A549 (cell line): ENCODE data around the gene PLCL1. TPM values are rescaled to one million over a fixed set of nuclear protein-coding genes. Genes with fewer than 3 reads are reported as not detected.

Source experiments
- ATAC-seq, 2 experiments: fragments of 200-7000 bp in 1 of 2; fragments of >200 bp in 1 of 2; cut with Nextera tagmentation in 1 of 2; cut with Tn5 transposase in 1 of 2; 3 replicates each; pipeline versions ENCODE4 v1.8.0 to v1.9.1; 2018 to 2020; ENCODE audit warnings: mild to moderate bottlenecking in 1 of 2, moderate library complexity in 1 of 2
- CTCF ChIA-PET: fragments of 300-600 bp; sonication (Branson Sonifier 250); formaldehyde crosslinking; extraction: SDS; loops from one replicate; lab custom pipeline; 2021; ENCODE audit warnings: antibody characterized with exemption, inconsistent platforms; lab: Yijun Ruan, JAX
- POLR2A ChIA-PET: fragments of 350-600 bp; formaldehyde crosslinking; extraction: SDS; loops from one replicate; lab custom pipeline; 2021; ENCODE audit warnings: antibody characterized with exemption, inconsistent platforms; lab: Yijun Ruan, JAX
- DNase-seq, 2 experiments: peaks; one replicate each; pipeline versions ENCODE4 v3.0.0 to v3.0.0-alpha.2; 2011 to 2016; ENCODE audit warnings: low read depth in 1 of 2, low spot score in 1 of 2
- FAIRE-seq: peaks from 2 replicates; lab custom pipeline; 2011; peaks lifted over from hg19 to GRCh38; lab: Jason Lieb, UNC
- H3K27ac ChIP-seq, 2 experiments: fragments of >200 bp; sonication (Bioruptor Twin); formaldehyde crosslinking; 3 replicates each; pipeline ENCODE4 v1.5.1; 2016 to 2017
- H3K4me1 ChIP-seq: fragments of >200 bp; sonication (Bioruptor Twin); formaldehyde crosslinking; 3 replicates; pipeline ENCODE4 v1.6.1; 2016
- H3K4me2 ChIP-seq: fragments of >200 bp; sonication (Bioruptor Twin); formaldehyde crosslinking; 3 replicates; pipeline ENCODE4 v1.6.1; 2016
- H3K4me3 ChIP-seq: fragments of >200 bp; sonication (Bioruptor Twin); formaldehyde crosslinking; 3 replicates; pipeline ENCODE4 v1.5.1; 2016
- H3K9me3 ChIP-seq: fragments of >200 bp; sonication (Bioruptor Twin); formaldehyde crosslinking; 3 replicates; pipeline ENCODE4 v1.6.1; 2016
- BHLHE40 ChIP-seq: IDR thresholded peaks from 2 replicates; pipeline ENCODE4 v1.6.1; 2012; ENCODE audit warnings: low read depth, low read length, inconsistent platforms
- CBX2 ChIP-seq: fragments of 200-600 bp; sonication (generic); IDR thresholded peaks from 2 replicates; pipeline ENCODE4 v1.6.1; 2016; ENCODE audit warnings: low read depth, mild to moderate bottlenecking, borderline replicate concordance
- CHD2 ChIP-seq: fragments of 150-350 bp; IDR thresholded peaks from 2 replicates; pipeline ENCODE4 v1.6.1; 2014; ENCODE audit warnings: low read length; ENCODE audit not compliant: partially characterized antibody
- EHMT2 ChIP-seq: fragments of 200-600 bp; sonication (generic); IDR thresholded peaks from 2 replicates; pipeline ENCODE4 v1.6.1; 2016; ENCODE audit warnings: antibody characterized with exemption, low read depth, mild to moderate bottlenecking, moderate library complexity
- FOSB ChIP-seq: fragments of 250-450 bp; sonication (Bioruptor Pico); IDR thresholded peaks from 2 replicates; pipeline ENCODE4 v1.5.0; 2020; ENCODE audit warnings: mild to moderate bottlenecking, moderate library complexity
- HES2 ChIP-seq: fragments of >200 bp; sonication (Bioruptor Twin); formaldehyde crosslinking; IDR thresholded peaks from 2 replicates; pipeline ENCODE4 v1.6.1; 2016
- HEYL ChIP-seq: fragments of 250-450 bp; sonication (Bioruptor Pico); IDR thresholded peaks from 2 replicates; pipeline ENCODE4 v1.8.0; 2021; ENCODE audit warnings: mild to moderate bottlenecking, moderate library complexity
- HOXA7 ChIP-seq: fragments of 250-450 bp; sonication (Bioruptor Pico); IDR thresholded peaks from 2 replicates; pipeline ENCODE4 v1.5.0; 2020; ENCODE audit warnings: mild to moderate bottlenecking, moderate library complexity
- HOXB13 ChIP-seq: fragments of 250-450 bp; sonication (Bioruptor Pico); IDR thresholded peaks from 2 replicates; pipeline ENCODE4 v1.5.0; 2020; ENCODE audit warnings: low read depth, mild to moderate bottlenecking, moderate library complexity
- JUNB ChIP-seq: fragments of >200 bp; sonication (Bioruptor Twin); formaldehyde crosslinking; IDR thresholded peaks from 2 replicates; pipeline ENCODE4 v1.6.1; 2016
- KDM1A ChIP-seq: fragments of 200-600 bp; sonication (generic); IDR thresholded peaks from 2 replicates; pipeline ENCODE4 v1.6.1; 2016; ENCODE audit warnings: low read depth, mild to moderate bottlenecking
- KDM5A ChIP-seq: fragments of 200-600 bp; sonication (generic); IDR thresholded peaks from 2 replicates; pipeline ENCODE4 v1.6.1; 2016; ENCODE audit warnings: antibody characterized with exemption, mild to moderate bottlenecking
- NR3C1 ChIP-seq: fragments of >200 bp; sonication (Bioruptor Twin); formaldehyde crosslinking; IDR thresholded peaks from 3 replicates; pipeline ENCODE4 v1.6.1; 2017
- PHF8 ChIP-seq: fragments of 200-600 bp; sonication (generic); IDR thresholded peaks from 2 replicates; pipeline ENCODE4 v1.6.1; 2016; ENCODE audit warnings: low read depth, mild to moderate bottlenecking, antibody characterized with exemption, moderate library complexity, borderline replicate concordance
- REST ChIP-seq: fragments of 200-600 bp; sonication (generic); IDR thresholded peaks from 2 replicates; pipeline ENCODE4 v1.6.1; 2016; ENCODE audit warnings: antibody characterized with exemption, mild to moderate bottlenecking, moderate library complexity
- RFX5 ChIP-seq: fragments of 450-650 bp; IDR thresholded peaks from 2 replicates; pipeline ENCODE4 v1.7.1; 2014; ENCODE audit warnings: antibody characterized with exemption, mild to moderate bottlenecking, moderate library complexity
- WGBS: methylation state at CpG from one replicate; pipeline ENCODE4 v1.1.6; 2017; ENCODE audit errors: missing lambda C conversion rate; 5-methylcytosine and 5-hydroxymethylcytosine counted together
- polyA plus RNA-seq, 4 experiments: library from polyadenylated mRNA; depleted of rRNA in 3 of 4; stranded (reverse); fragments of >200 nt; fragmentation: RNase III in 1 of 4; extraction: RNeasy Plus Mini Kit Qiagen cat#74134 plus additional on column Dnase treatment in 1 of 4; gene quantifications; 2 replicates in 3 of 4; 3 replicates in 1 of 4; pipeline ENCODE4 v1.2.3, GENCODE V29; 2011 to 2017
- TF ChIP-seq, protein P1 (sequence below): fragments of 150-350 bp; IDR thresholded peaks from 2 replicates; pipeline ENCODE4 v1.6.1; 2014; ENCODE audit warnings: low read depth, mild to moderate bottlenecking, low read length
- TF ChIP-seq, protein P2 (sequence below): fragments of >200 bp; sonication (Bioruptor Twin); formaldehyde crosslinking; IDR thresholded peaks from 3 replicates; pipeline ENCODE4 v1.5.1; 2016
- TF ChIP-seq, protein P3 (sequence below): IDR thresholded peaks from 2 replicates; pipeline ENCODE4 v1.6.1; 2012
- TF ChIP-seq, protein P4 (sequence below): IDR thresholded peaks from 2 replicates; pipeline ENCODE4 v1.6.1; 2012

The PLCL1 gene
- polyA plus RNA-seq, 2 of the 4 experiments (the other 2 are of a cell fraction) = 0.03 TPM

- Histone ChIP-seq H3K4me1 (no peaks in the 10 kb centered on the region), H3K9me3 (no peaks in the 10 kb centered on the region), H3K4me2 (no peak overlapping the region), H3K27ac (no peak overlapping the region), H3K4me3 (no peak overlapping the region)
- ChIA-PET POLR2A (no interaction called here), CTCF (interaction anchor here (1.9 kb wide), 1 partner anchor 20 kb away, joined by 5 read pairs; no protein-coding TSS in a partner anchor)
- FAIRE-seq (no peak), DNase-seq (no peak), ATAC-seq (no peak)
- 19% methylated on average over 8 of the region's 8 CpGs for WGBS
- TF ChIP-seq, protein P1, sequence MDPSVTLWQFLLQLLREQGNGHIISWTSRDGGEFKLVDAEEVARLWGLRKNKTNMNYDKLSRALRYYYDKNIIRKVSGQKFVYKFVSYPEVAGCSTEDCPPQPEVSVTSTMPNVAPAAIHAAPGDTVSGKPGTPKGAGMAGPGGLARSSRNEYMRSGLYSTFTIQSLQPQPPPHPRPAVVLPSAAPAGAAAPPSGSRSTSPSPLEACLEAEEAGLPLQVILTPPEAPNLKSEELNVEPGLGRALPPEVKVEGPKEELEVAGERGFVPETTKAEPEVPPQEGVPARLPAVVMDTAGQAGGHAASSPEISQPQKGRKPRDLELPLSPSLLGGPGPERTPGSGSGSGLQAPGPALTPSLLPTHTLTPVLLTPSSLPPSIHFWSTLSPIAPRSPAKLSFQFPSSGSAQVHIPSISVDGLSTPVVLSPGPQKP = no peak
- no peak for TF ChIP-seq CBX2
- TF ChIP-seq NR3C1 = no peak
Measured at GRCh38 chr2:197908990-197909776, 104.8 kb downstream of the PLCL1 start.

- Histone ChIP-seq H3K4me3 (no peak overlapping the region), H3K4me1 (no peaks in the 10 kb centered on the region), H3K27ac (no peak overlapping the region), H3K9me3 (no peaks in the 10 kb centered on the region), H3K4me2 (no peak overlapping the region)
- 1% methylated on average over 3 of the region's 3 CpGs for WGBS
- CTCF ChIA-PET = no interaction called here
- POLR2A ChIA-PET = no interaction called here
- TF ChIP-seq HEYL (no peak), REST (no peak), KDM5A (no peak), KDM1A (no peak), CHD2 (no peak), EHMT2 (no peak), JUNB (no peak), NR3C1 (no peak), HES2 (no peak), HOXA7 (CRISPR knock-in tag) (no peak), HOXB13 (CRISPR knock-in tag) (no peak), FOSB (no peak), PHF8 (no peak), RFX5 (no peak), BHLHE40 (no peak)
- TF ChIP-seq, protein P2, sequence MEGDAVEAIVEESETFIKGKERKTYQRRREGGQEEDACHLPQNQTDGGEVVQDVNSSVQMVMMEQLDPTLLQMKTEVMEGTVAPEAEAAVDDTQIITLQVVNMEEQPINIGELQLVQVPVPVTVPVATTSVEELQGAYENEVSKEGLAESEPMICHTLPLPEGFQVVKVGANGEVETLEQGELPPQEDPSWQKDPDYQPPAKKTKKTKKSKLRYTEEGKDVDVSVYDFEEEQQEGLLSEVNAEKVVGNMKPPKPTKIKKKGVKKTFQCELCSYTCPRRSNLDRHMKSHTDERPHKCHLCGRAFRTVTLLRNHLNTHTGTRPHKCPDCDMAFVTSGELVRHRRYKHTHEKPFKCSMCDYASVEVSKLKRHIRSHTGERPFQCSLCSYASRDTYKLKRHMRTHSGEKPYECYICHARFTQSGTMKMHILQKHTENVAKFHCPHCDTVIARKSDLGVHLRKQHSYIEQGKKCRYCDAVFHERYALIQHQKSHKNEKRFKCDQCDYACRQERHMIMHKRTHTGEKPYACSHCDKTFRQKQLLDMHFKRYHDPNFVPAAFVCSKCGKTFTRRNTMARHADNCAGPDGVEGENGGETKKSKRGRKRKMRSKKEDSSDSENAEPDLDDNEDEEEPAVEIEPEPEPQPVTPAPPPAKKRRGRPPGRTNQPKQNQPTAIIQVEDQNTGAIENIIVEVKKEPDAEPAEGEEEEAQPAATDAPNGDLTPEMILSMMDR = no peak
- TF ChIP-seq, protein P3, sequence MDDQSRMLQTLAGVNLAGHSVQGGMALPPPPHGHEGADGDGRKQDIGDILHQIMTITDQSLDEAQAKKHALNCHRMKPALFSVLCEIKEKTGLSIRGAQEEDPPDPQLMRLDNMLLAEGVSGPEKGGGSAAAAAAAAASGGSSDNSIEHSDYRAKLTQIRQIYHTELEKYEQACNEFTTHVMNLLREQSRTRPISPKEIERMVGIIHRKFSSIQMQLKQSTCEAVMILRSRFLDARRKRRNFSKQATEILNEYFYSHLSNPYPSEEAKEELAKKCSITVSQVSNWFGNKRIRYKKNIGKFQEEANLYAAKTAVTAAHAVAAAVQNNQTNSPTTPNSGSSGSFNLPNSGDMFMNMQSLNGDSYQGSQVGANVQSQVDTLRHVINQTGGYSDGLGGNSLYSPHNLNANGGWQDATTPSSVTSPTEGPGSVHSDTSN = no peak
- TF ChIP-seq, protein P4, sequence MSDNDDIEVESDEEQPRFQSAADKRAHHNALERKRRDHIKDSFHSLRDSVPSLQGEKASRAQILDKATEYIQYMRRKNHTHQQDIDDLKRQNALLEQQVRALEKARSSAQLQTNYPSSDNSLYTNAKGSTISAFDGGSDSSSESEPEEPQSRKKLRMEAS = no peak
- no peak for FAIRE-seq
- no peak for ATAC-seq
- DNase-seq = no peak
Measured at GRCh38 chr2:197911667-197912066, 107.3 kb downstream of the PLCL1 start.
